ENCODE data around the gene KLHDC4.
"Not testable (repeated sequence)": the region's sequence is repeated elsewhere in the genome, so short reads cannot be mapped to it uniquely, and the experiment has no call there.

The KLHDC4 gene

DNA sequence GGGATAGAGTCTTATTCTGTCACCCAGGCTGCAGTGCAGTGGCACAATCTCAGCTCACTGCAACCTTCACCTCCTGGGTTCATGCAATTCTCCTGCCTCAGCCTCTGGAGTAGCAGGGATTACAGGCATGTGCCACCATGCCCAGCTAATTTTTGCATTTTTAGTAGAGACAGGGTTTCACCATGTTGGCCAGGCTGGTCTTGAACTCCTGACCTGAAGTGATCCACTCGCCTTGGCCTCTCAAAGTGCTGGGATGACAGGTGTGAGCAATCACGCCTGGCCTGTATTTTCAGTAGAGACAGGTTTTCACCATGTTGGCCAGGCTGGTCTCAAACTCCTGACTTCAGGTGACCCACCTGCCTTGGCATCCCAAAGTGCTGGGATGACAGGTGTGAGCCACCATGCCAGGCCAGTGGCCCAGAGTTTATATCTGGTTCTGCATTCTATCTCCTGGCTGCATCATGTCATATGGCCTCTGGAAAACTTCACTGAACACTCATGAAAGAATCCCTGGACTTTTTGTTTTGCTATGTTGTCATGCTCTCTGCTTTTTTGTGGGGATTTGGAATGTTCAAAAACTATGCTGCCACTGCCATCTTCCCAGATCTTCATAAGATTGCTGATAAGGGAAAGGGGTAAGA, 21.8 kb upstream of the KLHDC4 start:
- DNase-seq = not testable (repeated sequence)

DNA sequence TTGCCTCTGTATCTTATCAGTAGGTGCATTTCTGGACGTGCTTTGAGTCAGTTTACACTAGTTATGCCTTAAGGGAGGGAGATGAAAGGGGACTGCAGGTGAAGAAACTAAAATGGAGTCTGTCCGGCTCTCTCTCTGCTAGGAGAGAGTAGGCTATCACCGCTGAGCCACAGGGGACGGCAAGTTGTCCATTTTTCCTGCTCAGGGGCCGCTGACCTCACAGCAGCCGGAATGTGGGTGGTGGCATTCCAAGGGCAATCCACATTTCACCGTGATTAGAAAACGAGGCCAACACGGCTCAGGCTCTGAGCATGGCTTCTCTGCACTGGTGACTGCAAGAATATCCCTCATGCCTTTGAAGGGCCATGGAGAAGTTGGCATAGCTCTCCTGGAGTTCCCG, 19.0 kb upstream of the KLHDC4 start:
- no peak for DNase-seq

DNA sequence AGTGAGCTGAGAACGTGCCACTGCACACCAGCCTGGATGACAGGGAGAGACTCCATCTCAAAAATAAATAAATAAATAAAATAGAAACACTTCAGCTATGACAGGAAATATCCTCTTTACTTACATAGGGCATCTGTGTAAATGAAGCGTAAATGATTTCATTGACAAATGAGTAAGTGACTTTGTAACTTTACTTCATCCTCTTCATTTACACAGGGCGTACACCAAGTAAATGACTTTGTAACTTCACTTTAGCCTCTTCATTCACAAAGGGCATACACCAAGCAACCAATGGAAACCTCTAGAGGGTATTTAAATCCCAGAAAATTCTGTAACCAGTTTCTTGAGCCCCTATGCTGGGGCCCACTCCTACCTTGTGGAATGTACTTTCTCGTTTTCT, 16.2 kb upstream of the KLHDC4 start:
- DNase-seq = no peak

DNA sequence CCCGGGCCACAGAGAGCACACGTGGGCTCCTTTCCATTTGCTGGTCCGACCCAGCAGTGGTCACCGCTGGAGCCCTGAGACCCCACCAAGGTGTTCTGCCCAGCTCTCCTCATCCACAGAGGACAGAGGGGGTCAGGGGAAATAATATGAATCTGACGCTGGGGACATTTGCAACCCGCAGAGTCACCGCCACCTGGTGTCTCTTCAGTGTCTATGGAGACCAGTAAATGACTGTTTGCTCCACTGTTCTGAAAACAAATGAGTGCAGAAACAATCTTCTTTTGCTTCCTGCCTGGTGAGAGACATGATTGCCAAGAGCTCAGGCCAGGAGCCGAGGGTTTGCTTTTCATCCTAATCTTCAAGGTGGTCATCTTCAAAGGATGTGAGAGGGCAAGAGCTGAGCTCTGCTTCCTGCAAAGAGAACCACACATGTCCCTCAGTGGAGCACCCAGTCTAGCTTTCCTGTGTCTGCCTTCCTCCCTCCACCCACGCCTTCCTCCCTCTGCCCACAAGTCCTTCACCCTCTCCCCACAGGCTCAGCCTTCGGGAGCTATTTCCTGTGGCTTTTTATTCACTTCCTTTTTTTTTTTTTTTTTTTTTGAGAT, 14.7 kb upstream of the KLHDC4 start:
- peak; percentile 47 for DNase-seq

DNA sequence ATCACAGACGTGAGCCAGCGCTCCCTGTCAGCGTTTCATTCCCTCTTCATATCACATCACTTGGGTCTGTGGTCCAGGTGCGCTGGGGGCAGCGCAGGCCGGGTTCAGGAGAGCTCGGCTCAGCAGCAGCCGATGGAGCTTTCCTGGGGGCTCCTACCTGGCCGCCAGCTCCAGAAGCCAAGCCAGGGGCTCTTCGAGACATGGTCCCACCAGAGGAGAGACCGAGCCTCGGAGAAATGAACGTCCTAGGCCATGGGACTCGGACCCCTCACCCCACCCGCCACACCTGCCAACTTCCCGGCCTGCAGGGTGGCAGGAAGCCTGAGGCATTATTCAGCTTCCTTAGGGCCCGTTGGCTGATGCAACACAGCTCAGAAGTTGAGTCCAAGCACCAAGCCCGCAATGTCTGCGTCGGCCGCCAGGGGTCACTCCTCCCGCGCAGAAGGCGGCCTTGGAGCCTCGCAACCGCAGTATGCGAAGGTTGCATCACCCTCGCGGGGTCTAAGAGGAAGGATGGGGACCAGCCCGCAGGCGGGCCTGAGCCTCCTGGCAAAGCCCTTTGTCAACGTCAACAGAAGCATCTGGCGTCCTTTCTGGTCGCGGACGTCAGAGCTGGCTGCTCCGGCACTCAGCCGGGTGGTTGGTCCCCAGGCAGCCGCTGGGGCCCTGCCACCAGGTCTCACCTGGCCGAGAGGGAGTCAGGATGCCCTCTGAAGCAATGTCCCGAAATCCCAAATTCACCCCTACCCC, 13.2 kb upstream of the KLHDC4 start:
- DNase-seq = peak; percentile 93

DNA sequence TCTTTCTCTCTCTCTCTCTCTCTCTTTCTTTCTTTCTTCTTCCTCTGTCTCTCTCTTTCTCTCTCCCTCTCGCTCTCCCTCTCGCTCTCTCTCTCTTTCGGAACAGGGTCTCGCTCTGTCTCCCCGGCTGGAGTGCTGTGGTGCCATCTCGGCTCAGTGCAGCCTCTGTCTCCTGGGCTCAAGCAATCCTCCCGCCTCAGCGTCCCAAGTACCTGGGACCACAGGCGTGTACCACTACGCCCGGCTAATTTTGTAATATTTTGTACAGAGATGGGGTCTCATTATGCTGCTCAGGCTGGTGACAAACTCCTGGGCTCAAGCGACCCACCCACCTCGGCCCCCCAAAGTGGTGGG, 12.7 kb upstream of the KLHDC4 start:
- no peak for DNase-seq

DNA sequence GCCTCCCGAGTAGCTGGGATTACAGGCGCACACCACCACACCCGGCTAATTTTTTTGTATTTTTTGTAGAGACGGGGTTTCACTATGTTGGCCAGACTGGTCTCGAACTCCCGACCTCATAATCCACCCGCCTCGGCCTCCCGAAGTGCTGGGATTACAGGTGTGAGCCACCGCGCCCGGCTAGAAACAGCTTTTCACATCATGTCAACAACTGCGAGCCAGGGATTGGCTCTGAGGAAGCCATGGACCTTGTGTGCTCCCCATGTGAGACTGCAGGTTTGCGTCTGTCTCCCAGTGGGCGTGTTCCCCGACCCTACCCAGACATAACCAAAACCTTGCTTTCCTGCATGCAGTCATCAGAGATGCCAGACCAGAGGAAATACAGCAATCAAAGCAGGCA, 8.1 kb upstream of the KLHDC4 start:
- not testable (repeated sequence) for DNase-seq

DNA sequence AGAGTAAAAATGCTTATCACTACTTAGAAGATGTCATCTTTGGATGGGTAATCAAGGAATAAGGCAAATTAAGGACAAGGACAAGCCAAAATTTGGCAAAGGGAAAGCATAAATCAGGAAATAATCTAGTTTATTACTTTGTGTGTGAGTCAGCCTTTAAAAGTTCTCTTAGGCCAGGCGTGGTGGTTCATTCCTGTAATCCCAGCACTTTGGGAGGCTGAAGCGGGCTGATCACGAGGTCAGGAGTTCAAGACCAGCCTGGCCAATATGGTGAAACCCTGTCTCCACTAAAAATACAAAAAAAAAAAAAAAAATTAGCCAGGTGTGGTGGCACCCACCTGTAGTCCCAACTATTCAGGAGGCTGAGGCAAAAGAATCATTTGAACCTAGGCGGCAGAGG, 1.7 kb upstream of the KLHDC4 start:
- DNase-seq = not testable (repeated sequence)

DNA sequence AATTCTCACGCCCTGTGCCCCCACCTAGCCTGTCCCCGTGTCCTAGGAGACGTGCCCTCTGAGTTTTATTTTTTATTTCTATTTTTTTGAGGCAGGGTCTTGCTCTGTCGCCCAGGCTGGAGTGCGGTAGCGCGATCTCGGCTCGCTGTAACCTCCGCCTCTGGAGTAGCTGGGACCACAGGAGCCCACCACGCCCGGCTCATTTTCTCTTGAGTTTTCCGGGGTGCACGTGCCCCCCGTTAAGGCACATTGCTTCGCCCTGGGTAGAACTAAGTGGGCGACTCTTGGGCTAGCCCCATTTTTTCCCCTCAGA, 655 bp upstream of the KLHDC4 start:
- no peak for DNase-seq

DNA sequence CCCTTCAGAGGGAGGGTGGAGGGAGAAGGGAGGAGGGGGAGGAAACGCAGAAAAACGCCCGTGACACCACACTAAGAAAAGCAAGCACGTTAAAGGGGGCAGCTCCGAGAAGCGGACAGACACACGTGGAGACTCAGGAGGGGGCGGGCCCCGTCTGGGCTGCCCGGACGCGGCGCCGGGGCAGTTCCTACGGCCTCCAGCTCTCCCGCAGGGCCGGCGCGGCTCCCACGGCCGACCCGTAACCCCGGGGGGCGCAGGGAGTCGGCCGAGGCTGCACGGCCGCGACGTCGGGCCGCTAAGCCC, 362 bp downstream of the KLHDC4 start:
- peak; percentile 73 for DNase-seq

DNA sequence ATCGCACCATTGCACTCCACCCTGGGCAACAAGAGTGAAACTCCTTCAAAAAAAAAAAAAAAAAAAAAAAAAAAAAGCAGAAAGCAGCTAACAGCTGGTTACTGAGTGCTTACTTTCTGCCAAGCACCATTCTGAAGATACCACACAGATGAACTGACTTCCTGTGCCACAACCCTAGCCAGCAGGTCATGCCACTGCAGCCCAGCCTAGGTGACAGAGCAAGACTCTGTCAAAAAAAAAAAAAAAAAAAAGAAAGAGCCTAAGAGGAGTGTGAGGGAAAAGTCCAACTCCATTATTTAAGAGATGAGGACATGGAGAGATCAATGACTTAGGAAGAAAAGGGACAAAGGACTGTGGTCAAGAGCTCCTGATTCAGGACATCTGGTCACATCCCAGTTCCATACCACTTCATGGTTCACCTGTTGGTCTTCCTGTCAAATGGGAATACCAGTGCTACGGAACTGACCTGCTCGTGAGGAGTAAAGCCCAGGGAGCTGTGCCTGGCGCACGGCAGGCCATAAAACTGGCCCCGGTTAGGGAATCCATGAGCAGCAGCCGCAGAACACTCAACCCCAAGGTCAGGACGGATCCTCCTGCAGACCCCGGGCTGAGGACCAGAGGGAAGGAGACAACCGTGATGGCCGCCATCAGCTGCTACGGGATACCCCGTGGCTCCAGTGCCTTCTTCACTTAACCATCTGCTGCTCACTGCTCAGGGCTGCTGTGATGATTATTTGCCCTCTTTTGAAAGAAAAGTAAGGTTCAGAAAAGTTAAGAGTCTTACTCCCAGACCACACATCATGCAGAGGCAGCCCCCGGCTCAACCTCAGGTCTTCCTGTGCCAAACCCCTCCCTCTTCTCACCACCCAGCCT, 950 bp downstream of the KLHDC4 start:
- DNase-seq = peak; percentile 58

DNA sequence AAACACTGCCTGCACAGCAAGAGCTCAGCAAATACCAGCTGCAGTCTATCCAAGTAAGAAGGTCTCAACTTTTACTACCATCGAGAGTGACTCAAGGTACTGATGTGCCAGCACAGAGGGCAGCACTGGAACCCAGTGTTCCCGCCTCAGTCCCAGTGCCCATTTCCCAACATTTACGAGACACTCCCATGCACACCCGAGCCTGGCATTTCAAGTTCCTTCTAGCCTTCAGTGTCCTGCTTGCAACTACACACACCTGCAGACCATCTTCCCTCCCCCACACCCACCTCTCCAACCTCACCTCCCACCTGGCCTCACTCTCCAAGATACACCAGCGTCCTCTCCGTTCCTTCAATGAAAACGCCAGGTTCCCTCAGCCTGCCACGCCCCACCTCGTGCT, 3.2 kb downstream of the KLHDC4 start:
- no peak for DNase-seq

DNA sequence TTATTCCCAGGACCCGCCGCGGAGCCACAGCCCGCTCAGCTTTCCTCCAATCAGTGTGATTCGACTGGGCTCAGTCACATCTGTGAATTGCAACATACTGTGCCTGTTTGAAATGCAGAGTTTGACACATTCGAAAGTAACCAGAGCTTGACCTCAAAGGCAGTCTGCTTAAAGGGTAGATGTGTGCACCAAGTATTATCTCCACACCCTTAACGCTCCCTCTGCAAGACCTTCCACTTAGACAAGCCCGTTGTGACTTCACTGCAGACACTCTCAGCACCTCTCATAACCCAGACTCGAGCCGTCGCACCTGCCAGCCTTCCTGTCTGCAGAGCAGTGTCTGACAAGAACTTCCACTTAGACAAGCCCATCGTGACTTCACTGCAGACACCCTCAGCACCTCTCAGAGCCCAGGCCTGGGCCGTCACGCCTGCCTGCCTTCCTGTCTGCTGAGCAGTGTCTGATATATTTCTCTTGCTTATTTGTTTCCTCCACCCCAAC, 3.7 kb downstream of the KLHDC4 start:
- DNase-seq = peak; percentile 67

DNA sequence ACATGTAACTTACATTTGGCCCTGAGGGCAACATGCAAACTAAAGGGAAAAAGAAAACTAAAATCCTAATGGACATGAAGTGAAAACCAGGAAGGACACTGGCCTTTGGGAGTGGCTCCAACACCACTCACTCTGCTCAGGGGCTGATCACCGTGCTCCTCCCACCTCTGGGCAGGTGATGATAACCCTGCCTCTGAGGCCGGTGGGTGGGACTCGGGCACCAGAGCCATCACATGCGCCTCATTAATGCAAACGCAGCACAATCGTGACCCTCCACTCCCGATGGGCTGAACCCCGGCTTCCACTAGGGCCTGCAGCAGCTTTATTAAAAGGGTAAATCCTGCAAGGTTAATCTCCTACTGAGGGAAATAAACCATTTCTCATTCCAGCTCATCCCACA, 4.7 kb downstream of the KLHDC4 start:
- no peak for DNase-seq

DNA sequence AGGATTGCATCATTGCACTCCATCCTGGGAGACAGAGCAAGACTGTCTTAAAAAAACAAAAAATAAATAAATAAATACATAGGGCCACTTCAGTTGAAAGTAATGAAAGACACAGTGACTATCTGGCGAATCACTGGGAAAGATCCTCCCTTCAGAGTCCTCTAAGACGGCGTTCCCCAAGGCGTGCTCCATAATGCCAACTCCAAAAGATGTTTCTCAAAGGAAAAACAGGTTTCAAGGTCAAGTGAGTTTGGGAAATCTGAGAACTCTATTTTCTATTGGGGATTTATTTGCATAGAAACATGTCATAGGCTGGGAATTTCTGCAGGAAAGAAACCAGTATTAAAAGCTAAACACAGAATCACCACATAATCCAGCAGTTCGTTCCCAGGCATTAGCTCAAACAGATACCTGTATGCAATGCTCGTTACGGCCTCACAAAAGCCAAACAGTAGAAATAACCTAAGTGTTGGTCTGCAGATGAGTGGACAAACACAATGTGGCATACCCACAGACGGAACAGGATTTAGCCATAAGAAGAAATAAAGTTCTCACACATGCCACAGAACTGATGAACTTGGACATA, 7.9 kb downstream of the KLHDC4 start:
- DNase-seq = no peak

DNA sequence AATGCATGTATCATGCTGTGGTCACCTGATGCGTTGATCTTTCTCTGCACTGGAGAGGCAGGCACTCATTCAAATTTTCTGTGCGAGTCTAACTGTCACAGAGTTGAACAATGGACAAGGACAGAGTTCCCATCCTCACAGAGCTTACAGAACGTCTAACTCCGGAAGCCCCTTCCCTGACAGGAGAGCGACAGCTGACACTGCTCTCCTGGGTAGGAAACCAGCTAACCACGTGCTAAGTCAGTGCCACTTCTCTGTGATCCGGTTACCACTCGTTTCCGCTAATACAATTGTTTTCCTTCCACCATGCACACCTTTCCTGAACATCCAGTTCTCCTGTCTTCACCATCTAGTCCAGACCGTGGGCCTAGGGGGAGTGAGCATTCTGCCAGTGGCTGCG, 11.3 kb downstream of the KLHDC4 start:
- peak; percentile 27 for DNase-seq

DNA sequence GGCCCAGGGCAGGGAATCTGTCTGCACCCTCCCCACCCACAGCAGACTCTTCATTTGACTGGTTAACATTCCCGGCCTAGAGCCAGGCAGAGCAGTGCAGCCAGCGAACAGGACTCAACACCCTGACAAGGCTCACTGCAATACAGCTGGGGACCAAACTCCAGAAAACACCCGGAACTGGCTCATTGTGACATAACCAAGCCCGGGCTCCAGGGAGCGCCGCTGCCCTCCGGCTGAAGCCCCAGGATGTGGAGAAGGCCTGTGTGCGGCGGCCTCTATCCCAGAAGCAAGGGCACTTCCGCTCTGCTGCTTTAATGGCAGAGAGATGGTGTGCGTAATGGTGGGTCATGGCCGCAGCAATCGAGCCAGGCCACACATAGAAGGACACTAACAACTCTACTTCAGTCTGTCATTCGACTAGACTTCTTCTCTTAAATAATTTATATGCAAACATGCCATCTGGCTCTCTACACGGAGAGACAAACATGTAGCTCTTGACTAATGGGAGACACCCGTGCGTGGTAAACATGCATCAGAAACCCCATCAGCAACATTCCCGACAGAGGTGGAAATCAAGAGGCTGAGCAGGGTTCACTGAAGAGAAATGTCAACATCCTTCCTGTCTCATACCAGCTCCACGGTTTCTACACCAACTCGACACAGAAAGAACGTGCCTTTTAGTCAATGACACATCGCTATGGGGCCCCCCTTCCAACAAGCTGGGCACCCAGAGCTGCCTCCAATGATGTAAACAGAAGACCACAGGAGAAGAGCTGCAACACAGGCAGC, 18.0 kb downstream of the KLHDC4 start:
- no peak for DNase-seq

DNA sequence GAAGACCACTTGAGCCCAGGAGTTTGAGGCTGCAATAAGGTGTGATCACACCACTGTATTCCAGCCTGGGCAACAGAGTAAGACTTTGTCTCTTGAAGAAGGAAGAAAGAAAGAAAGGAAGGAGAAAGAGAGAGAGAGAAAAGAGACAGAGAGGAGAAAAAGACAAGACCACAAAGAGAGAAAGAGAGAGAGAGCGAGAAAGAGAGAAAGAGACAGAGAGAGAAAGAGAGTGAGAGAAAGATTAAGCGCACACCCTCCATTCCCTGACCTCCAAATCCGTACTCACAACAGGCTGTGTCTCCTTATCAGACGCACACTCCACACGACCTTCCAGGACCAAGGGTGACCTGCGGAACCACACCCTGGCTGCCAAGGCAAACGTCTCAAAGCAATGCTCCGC, 19.6 kb downstream of the KLHDC4 start:
- no peak for DNase-seq

DNA sequence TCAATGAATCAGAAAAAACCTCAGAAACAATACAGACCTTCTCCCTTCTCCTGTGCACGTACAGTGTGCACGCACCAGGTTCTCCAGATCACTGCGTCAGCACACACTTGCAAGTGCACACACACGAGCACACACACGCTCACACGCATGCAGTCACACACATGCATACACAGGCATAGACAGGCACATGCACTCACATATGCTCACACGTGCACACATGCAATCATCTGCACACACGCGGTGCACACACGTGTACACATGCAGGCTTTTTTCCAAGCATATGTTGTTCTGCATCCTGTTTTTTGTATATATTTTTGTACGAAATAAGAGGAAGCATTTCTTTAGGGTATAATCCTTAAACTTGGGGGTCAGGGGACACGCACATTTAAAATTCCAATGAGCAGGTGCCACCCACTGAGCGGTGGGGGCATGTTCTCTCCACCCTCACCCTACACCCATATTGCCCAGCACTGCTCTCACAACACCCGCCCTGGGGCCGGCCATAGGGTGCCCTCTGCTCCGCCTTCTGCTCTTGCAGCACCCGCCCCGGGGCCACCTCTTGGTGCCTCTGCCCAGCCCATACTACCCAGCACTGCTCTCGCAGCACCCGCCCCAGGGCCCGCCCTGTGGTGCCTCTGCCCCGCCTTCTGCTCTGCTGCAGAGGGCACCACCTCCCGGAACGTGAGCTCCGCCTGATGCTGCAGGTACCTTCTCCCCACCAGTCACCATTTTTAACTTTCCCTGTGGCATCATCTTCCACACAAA, 20.9 kb downstream of the KLHDC4 start:
- DNase-seq = no peak

DNA sequence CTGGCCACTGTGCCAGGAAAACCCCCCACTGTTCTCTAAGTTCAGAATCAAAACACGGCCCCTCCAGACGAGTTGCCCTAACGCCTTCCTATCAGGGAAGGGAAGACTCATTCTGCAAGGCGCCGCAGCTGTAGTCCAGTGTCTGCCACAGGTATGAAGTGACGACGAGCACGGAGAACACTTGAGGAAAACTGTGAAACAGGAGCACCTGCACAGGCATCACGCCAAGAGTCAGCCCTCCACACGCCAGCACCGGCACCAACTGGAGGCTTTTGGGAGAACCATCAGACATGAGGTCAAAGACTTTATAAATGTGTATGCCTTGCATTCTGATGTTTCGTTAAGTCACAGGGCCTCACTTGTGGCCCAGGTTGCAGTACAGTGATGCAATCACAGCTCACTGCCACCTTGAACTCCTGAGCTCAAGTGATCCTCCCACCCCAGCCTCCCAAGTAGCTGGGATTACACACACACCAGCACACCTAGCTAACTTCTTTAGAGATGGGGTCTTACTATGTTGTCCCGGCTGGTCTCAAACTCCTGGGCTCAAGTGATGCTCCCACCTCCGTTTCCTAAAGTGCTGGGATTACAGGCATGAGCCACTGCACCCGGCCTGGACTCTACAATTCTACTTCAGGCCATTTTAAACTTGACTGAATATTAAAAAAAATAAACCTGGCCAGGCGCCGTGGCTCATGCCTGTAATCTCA, 22.9 kb downstream of the KLHDC4 start:
- DNase-seq = no peak

Data from activated gamma-delta T cell treated with Interleukin-2 at 50 U/mL for 16 hours (primary cell).